Fibroblast of the aortic adventitia (primary cell): ENCODE data around the gene EVI5L. TPM values are rescaled to one million over a fixed set of nuclear protein-coding genes. Genes with fewer than 3 reads are reported as not detected.
"Not testable (repeated sequence)": the region's sequence is repeated elsewhere in the genome, so short reads cannot be mapped to it uniquely, and the experiment has no call there.

ENCODE experiments used
- DNase-seq: peaks from one replicate; pipeline ENCODE4 v3.0.0-alpha.2; 2010; ENCODE audit warnings: low read depth
- H3K4me3 ChIP-seq: 2 replicates; pipeline ENCODE4 v1.5.1; 2011; ENCODE audit warnings: low read depth, mild to moderate bottlenecking, control low read depth, low read length, moderate library complexity
- total RNA-seq: library from RNA; depleted of rRNA; stranded (reverse); fragments of >200 nt; gene quantifications from 2 replicates; pipeline ENCODE4 v1.2.3, GENCODE V29; 2012; ENCODE audit warnings: low replicate concordance
- TF ChIP-seq, protein P1 (sequence below): IDR thresholded peaks from 2 replicates; pipeline ENCODE4 v1.5.1; 2011; ENCODE audit warnings: mild to moderate bottlenecking, low read length, control low read depth, inconsistent platforms; ENCODE audit not compliant: insufficient read depth

The EVI5L gene
- total RNA-seq, 1 donor, result 16.6 TPM

DNA sequence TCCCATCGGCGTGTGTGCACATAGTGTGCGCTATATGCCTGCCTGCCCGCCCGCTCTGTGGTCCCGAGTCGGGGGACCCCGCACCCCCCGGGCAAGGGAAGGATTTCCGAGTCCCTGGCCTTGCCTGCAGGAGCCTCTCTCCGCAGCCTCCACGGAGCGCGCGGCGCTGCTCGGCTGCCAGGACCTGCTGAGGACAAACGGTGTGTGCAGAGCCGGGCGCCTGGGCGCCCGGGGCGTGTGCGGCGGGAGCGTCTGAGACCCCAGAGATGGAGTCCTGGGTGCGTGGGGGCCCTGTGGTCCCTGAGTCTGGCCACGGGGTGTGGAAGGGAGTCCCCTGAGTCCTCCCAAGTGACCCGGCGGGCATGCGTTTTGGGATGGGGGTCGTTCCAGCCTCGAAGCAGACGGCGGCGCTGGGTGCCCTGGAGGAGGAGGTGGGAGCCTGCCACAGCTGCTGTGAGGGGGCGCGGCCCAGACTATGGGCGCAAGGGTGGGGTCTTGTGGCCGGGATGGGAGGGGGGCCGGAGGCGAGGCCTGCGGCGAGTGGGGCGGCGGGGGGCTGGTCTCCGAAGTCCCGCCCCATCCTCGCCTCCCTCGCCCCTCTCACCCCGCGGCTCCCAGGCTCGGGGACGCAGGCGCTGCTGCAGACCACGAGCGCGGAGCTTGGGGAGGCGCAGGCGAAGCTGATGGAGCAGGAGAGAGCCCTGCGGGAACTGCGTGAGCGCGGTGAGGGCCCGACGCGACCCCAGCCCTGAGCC is 41.7 kb upstream of the EVI5L start:
- no peak for DNase-seq
- no peak overlapping the region for H3K4me3 ChIP-seq
- TF ChIP-seq, protein P1, sequence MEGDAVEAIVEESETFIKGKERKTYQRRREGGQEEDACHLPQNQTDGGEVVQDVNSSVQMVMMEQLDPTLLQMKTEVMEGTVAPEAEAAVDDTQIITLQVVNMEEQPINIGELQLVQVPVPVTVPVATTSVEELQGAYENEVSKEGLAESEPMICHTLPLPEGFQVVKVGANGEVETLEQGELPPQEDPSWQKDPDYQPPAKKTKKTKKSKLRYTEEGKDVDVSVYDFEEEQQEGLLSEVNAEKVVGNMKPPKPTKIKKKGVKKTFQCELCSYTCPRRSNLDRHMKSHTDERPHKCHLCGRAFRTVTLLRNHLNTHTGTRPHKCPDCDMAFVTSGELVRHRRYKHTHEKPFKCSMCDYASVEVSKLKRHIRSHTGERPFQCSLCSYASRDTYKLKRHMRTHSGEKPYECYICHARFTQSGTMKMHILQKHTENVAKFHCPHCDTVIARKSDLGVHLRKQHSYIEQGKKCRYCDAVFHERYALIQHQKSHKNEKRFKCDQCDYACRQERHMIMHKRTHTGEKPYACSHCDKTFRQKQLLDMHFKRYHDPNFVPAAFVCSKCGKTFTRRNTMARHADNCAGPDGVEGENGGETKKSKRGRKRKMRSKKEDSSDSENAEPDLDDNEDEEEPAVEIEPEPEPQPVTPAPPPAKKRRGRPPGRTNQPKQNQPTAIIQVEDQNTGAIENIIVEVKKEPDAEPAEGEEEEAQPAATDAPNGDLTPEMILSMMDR, result no peak

DNA sequence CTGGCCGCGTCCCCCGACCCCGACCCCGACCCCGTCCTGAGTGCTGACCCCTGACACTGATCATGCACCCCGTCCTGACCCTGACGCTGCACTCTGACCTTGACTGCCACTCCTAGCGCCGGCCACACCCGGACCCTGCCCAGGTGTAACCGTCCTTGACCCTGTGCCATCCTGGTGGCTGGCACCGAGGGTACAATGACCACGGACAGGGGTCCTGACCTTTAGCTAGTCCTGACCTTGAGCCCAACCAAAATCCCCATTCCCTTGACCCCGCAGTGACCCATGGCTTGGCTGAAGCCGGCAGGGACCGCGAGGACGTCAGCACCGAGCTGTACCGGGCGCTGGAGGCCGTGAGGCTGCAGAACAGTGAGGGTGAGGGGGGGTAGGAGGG is 41.1 kb upstream of the EVI5L start:
- TF ChIP-seq, protein P1, result no peak
- H3K4me3 ChIP-seq, result no peak overlapping the region
- no peak for DNase-seq

DNA sequence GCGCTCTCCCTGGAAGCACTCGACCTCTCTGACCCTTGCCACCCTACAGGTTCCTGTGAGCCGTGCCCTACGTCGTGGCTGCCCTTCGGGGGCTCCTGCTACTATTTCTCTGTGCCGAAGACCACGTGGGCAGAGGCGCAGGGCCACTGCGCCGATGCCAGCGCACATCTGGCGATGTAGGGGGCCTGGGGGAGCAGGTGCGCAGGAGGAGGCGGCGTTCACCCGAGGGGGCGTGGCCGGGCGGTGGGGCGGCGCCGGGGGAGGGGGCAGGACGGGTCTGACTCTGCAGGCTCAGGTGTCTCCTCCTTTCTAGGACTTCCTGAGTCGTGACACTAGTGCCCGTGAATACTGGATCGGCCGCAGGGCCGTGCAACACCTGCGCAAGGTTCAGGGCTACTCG is 40.6 kb upstream of the EVI5L start:
- TF ChIP-seq, protein P1, result no peak
- H3K4me3 ChIP-seq, result no peak overlapping the region
- no peak for DNase-seq

DNA sequence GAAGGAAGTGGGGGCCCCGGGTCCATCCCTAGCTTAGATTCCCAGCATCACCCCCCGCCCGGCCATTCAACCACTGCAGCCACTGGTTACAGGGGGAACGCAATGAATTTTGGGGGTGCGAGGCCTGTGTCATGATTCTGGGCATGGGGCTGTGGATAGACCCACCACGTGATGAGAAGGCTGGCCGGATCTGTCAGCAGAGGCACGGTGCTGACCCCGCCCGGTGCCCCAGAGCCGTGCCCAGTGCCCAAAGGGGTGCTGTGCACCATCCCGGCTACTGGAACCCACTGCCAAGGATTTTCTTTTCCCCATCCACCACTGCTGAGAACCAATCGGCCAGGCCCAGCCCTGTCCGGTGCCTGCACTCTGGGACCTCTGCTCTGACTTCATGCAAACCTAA is 39.6 kb upstream of the EVI5L start:
- TF ChIP-seq, protein P1, result no peak
- no peak overlapping the region for H3K4me3 ChIP-seq
- DNase-seq, result no peak

DNA sequence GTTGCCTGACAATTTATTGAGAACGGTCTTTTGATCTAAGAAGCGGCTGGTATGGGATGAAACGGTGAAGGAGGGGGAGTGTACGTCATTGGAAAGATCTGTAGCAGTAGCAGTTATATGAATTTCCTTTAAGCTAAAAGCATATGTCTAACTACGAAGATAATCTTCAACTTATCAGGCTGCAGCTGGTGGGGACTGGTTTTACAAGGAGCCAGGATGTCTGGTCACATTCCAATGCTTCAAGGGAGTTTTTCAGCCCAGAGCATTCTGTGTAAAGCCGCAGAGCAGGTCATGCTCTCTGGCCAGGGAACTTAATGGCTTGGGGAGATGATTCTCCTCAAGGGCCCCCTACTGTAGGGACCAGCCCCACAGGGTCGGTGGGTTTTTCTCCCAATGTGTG is 37.7 kb upstream of the EVI5L start:
- TF ChIP-seq, protein P1, result no peak
- peak; percentile 26 for DNase-seq

DNA sequence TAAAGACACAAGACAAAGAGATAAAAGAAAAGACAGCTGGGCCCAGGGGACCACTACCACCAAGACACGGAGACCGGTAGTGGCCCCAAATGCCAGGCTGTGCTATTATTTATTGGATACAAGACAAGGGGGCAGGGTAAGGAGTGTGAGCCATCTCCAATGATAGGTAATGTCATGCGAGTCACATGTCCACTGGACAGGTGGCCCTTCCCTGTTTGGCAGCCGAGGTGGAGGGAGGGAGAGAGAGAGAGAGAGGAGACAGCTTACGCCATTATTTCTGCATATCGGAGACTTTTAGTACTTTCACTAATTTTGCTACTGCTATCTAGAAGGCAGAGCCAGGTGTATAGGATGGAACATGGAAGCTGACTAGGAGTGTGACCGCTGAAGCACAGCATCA is 37.3 kb upstream of the EVI5L start:
- DNase-seq, H3K4me3 ChIP-seq: not testable (repeated sequence)

More for the DNA sequence above, 37.7 kb upstream of the EVI5L start:
- no peak overlapping the region for H3K4me3 ChIP-seq

DNA sequence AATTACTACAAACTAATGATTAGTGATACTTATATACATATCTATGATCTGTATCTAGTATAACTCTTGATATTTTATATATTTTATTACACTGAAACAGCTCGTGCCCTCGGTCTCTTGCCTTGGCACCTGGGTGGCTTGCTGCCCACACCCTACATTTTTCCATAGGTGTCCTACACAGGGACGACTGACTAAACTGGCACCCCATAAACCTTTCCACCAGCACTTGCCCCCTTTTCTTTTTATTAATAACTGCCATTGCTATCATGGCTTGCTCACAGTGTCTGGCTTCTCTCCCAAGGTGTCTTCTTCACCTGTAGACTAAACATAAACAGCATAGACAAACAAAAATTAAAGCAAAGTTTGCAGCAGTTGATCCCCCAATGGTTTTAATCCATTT is 36.5 kb upstream of the EVI5L start:
- TF ChIP-seq, protein P1, result no peak
- no peak overlapping the region for H3K4me3 ChIP-seq
- DNase-seq, result no peak
